ENCODE results near the gene SLC31A2.
"Not testable (repeated sequence)": the region's sequence is repeated elsewhere in the genome, so short reads cannot be mapped to it uniquely, and the experiment has no call there.

Gene SLC31A2

GRCh38 chr9:113150670-113151611 is at the start of gene SLC31A2:
Gene SLC31A2, plus strand, starts transcription at chr9:113151007. Its CDS starts 68 bp downstream, at chr9:113151075.
- DNase-seq (peak; percentile 92), ATAC-seq (peak; percentile 96)

- not testable (repeated sequence) for ATAC-seq, DNase-seq
These were observed 45.5 kb upstream of the SLC31A2 start for GRCh38 chr9:113105345-113105744.

GRCh38 chr9:113111065-113111951 is 39.5 kb upstream of the SLC31A2 start:
- peak; percentile 59 for ATAC-seq
- not testable (repeated sequence) for DNase-seq

GRCh38 chr9:113112706-113113510 is 37.9 kb upstream of the SLC31A2 start:
- not testable (repeated sequence) for DNase-seq
- peak; percentile 68 for ATAC-seq

GRCh38 chr9:113118829-113119228 is 32.0 kb upstream of the SLC31A2 start:
- not testable (repeated sequence) for ATAC-seq, DNase-seq

- DNase-seq: no peak
- no peak for ATAC-seq
These were observed 25.3 kb upstream of the SLC31A2 start for GRCh38 chr9:113125386-113126035.

GRCh38 chr9:113129466-113129865 is 21.3 kb upstream of the SLC31A2 start:
- ATAC-seq: no peak
- no peak for DNase-seq

- DNase-seq (no peak), ATAC-seq (no peak)
These were observed 20.9 kb upstream of the SLC31A2 start for GRCh38 chr9:113129884-113130283.

GRCh38 chr9:113131689-113132151 is 19.1 kb upstream of the SLC31A2 start:
- DNase-seq (no peak), ATAC-seq (no peak)

GRCh38 chr9:113137196-113138168 is 13.3 kb upstream of the SLC31A2 start:
- no peak for ATAC-seq
- no peak for DNase-seq

- ATAC-seq (no peak), DNase-seq (no peak)
These were observed 12.0 kb upstream of the SLC31A2 start for GRCh38 chr9:113138760-113139159.

GRCh38 chr9:113139225-113139829 is 11.5 kb upstream of the SLC31A2 start:
- ATAC-seq (no peak), DNase-seq (no peak)

GRCh38 chr9:113139953-113140352 is 10.9 kb upstream of the SLC31A2 start:
- DNase-seq (no peak), ATAC-seq (no peak)

- ATAC-seq: not testable (repeated sequence)
These were observed 9.9 kb upstream of the SLC31A2 start for GRCh38 chr9:113140896-113141295.

GRCh38 chr9:113143432-113144227 is 7.2 kb upstream of the SLC31A2 start:
- ATAC-seq (no peak), DNase-seq (no peak)

More at GRCh38 chr9:113140896-113141295, 9.9 kb upstream of the SLC31A2 start:
- DNase-seq: not testable (repeated sequence)

- ATAC-seq (no peak), DNase-seq (no peak)
These were observed 2.5 kb upstream of the SLC31A2 start for GRCh38 chr9:113148372-113148705.

GRCh38 chr9:113148781-113149510 is 1.9 kb upstream of the SLC31A2 start:
- DNase-seq: no peak
- no peak for ATAC-seq

- ATAC-seq, DNase-seq: not testable (repeated sequence)
These were observed 1.2 kb upstream of the SLC31A2 start for GRCh38 chr9:113149561-113149960.

All from stimulated activated naive CD8-positive, alpha-beta T cell treated with anti-CD3 and anti-CD28 coated beads, Interleukin-15, Interleukin-2, amounts not matched to agents 100 U/mL and 50 U/mL, for 24 hours (primary cell).